Breast epithelium (tissue), 4 donors: ENCODE results near the gene CDON. TPM values are rescaled to one million over a fixed set of nuclear protein-coding genes. Genes with fewer than 3 reads are reported as not detected.
A peak's percentile ranks its signal among the peaks of the same experiment; 100 is the strongest.

ENCODE experiments used
- DNase-seq, 2 donors: peaks; one replicate each; pipeline ENCODE4 v3.0.0-alpha.2; 2019; ENCODE audit warnings: low spot score in 2 of 2
- H3K27ac ChIP-seq, 2 donors: fragments of 200-600 bp; sonication (generic) in 1 of 2; one replicate each; pipeline ENCODE4 v1.5.1; 2016 to 2019; ENCODE audit warnings: mild to moderate bottlenecking in 1 of 2
- H3K27me3 ChIP-seq, 2 donors: fragments of 200-600 bp; sonication (generic) in 1 of 2; one replicate each; pipeline versions ENCODE4 v1.5.1 to v1.6.0; 2017 to 2019; ENCODE audit warnings: control low read depth in 1 of 2, mild to moderate bottlenecking in 1 of 2
- H3K36me3 ChIP-seq: fragments of 200-600 bp; one replicate; pipeline ENCODE4 v1.5.1; 2019
- H3K4me1 ChIP-seq, 2 donors: fragments of 200-600 bp; sonication (generic); one replicate each; pipeline ENCODE4 v1.5.1; 2016 to 2019; ENCODE audit warnings: control low read depth in 1 of 2
- H3K4me3 ChIP-seq, 3 donors: fragments of 200-600 bp; sonication (generic); 1 replicate in 2 of 3; 2 replicates in 1 of 3; pipeline ENCODE4 v1.5.1; 2016 to 2019; ENCODE audit warnings: mild to moderate bottlenecking in 3 of 3, moderate library complexity in 2 of 3
- H3K9me3 ChIP-seq, 2 donors: fragments of 200-600 bp; sonication (generic) in 1 of 2; one replicate each; pipeline ENCODE4 v1.5.1; 2016 to 2019; ENCODE audit warnings: control low read depth in 1 of 2
- CTCF ChIP-seq, 3 donors: fragments of 450-650 bp; IDR thresholded peaks; one replicate each; pipeline ENCODE4 v1.5.1; 2016 to 2017; ENCODE audit warnings: antibody characterized with exemption in 3 of 3, mild to moderate bottlenecking in 3 of 3, moderate library complexity in 3 of 3
- POLR2A ChIP-seq: fragments of 450-650 bp; IDR thresholded peaks from one replicate; pipeline ENCODE4 v1.6.1; 2016; ENCODE audit warnings: antibody characterized with exemption, mild to moderate bottlenecking, moderate library complexity
- POLR2AphosphoS5 ChIP-seq, 3 donors: sonication (generic); formaldehyde crosslinking; IDR thresholded peaks; one replicate each; pipeline ENCODE4 v1.6.1; 2017; ENCODE audit warnings: antibody characterized with exemption in 3 of 3
- intact Hi-C: fragments of 100-400 bp; cut with DNase I; formaldehyde crosslinking; loops from one replicate; pipeline ENCODE4 v1.15.1; 2023; ENCODE audit warnings: low total_unique reads
- total RNA-seq, 3 donors: library from RNA; depleted of rRNA; stranded (reverse); fragments of >200 nt; gene quantifications; one replicate each; pipeline ENCODE4 v1.1.0, GENCODE V29; 2016

CDON gene
- total RNA-seq, 3 donors from 2014 or later: 14.9 to 29.3 (median 26.5) TPM

GRCh38 chr11:125999234-125999880, 63.3 kb downstream of the CDON start:
- no peaks in the 10 kb centered on the region for H3K9me3 ChIP-seq
- no peaks in the 10 kb centered on the region for H3K36me3 ChIP-seq
- intact Hi-C loops: no loop called here
- peak overlapping the region in 1 of 2 donors; percentile 23 for H3K27ac ChIP-seq
- peak in 1 of 3 donors; percentile 61 for TF ChIP-seq POLR2AphosphoS5 (IDR thresholded peaks at IDR 0.05)
- TF ChIP-seq CTCF (IDR thresholded peaks at IDR 0.05): no peak
- no peaks in the 10 kb centered on the region for H3K4me1 ChIP-seq
- DNase-seq: no peak
- no peak overlapping the region for H3K4me3 ChIP-seq
- H3K27me3 ChIP-seq: no peaks in the 10 kb centered on the region

DNA sequence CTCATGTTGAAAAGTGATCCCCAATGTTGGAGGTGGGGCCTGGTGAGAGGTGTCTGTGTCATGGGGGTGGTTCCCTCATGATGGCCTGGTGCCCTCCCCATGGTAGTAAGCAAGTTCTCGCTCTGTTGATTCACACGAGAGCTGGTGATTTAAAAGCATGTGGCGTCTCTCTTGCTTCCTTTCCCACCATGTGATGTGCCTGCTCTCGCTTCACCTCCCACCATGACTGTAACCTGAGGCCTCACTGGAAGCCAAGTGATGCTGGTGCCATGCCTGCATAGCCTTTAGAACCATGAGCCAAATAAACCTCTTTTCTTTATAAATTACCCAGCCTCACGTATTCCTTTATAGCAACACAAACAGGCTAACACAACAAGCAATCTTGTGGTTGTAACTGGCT, 64.4 kb downstream of the CDON start:
- Histone ChIP-seq H3K36me3 (no peaks in the 10 kb centered on the region), H3K4me1 (no peaks in the 10 kb centered on the region), H3K4me3 (no peak overlapping the region), H3K27ac (peak overlapping the region in 1 of 2 donors; percentile 23), H3K9me3 (no peaks in the 10 kb centered on the region), H3K27me3 (no peaks in the 10 kb centered on the region)
- TF ChIP-seq CTCF (IDR thresholded peaks at IDR 0.05): no peak
- TF ChIP-seq POLR2AphosphoS5 (IDR thresholded peaks at IDR 0.05): no peak
- no peak for TF ChIP-seq POLR2A
- intact Hi-C loops: no loop called here
- no peak for DNase-seq

DNA sequence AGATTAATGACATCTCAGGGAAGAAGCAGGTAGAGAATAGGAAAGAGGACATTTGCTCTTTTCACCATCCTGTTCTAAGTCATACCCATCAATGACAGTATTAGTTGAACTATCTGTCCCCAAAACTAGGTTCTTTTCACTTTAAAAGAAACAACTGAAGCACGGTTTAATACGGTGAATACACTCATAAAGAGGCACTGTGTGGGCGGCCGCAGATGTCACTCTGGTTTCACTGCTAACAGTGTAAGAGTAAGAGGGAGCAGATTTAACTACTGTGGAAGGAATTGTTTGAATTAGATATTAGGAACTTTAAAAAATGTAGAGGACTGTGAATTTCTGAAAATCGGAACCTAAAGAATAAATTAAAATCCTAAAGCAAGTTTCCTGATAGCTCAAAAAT, 67.4 kb downstream of the CDON start:
- no peak overlapping the region for H3K4me3 ChIP-seq
- TF ChIP-seq POLR2AphosphoS5 (IDR thresholded peaks at IDR 0.05) (no peak), POLR2A (no peak), CTCF (IDR thresholded peaks at IDR 0.05) (no peak)
- no peaks in the 10 kb centered on the region for H3K9me3 ChIP-seq
- intact Hi-C loops: no loop called here
- H3K27me3 ChIP-seq: no peaks in the 10 kb centered on the region
- no peak for DNase-seq
- no peaks in the 10 kb centered on the region for H3K36me3 ChIP-seq
- H3K4me1 ChIP-seq: no peaks in the 10 kb centered on the region
- H3K27ac ChIP-seq: no peak overlapping the region

DNA sequence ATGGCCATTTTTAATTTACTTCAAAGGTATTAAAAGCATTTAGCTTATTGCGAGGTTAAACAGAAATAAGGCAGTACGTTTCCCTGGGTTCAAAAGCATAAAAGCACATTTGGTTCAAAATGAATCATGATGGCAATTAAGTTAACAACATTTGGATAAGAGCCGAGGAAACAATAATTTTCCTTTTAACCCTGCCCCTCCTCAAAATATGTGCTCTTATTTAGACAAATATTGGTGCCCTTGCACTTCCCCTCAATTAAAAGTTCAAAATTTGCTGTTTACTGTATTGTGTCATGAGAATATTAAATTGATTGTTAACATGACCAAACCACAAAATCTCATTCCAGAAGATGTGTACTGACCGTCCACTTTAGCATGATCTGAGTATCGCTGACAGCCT, 68.2 kb downstream of the CDON start:
- intact Hi-C loops: no loop called here
- no peaks in the 10 kb centered on the region for H3K4me1 ChIP-seq
- H3K4me3 ChIP-seq: no peak overlapping the region
- H3K27me3 ChIP-seq: no peaks in the 10 kb centered on the region
- no peaks in the 10 kb centered on the region for H3K36me3 ChIP-seq
- DNase-seq: no peak
- no peak overlapping the region for H3K27ac ChIP-seq
- no peaks in the 10 kb centered on the region for H3K9me3 ChIP-seq
- TF ChIP-seq POLR2AphosphoS5 (IDR thresholded peaks at IDR 0.05) (no peak), CTCF (IDR thresholded peaks at IDR 0.05) (no peak), POLR2A (no peak)

DNA sequence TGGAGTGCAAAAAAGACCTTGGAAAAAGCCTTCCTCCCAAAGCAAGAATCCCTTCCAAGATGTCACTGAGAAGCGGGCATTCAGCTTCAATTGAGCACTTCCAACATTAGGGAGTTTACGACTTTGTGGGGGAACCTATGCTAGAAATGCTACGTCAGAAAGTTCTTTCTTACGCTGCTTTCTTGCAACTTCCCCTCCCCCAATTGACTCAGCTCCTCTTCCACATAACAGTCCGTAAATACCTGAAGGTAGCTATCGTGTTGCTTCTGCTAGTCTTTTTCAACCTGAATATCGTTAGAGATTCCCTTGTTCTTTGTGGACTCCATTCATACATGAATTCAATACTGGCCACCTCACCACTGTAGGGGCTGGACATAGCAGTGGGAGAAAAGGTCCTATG, 69.8 kb downstream of the CDON start:
- H3K36me3 ChIP-seq: no peaks in the 10 kb centered on the region
- TF ChIP-seq CTCF (IDR thresholded peaks at IDR 0.05) (no peak), POLR2AphosphoS5 (IDR thresholded peaks at IDR 0.05) (no peak), POLR2A (no peak)

More for the DNA sequence above, 69.8 kb downstream of the CDON start:
- no peaks in the 10 kb centered on the region for H3K9me3 ChIP-seq
- H3K4me3 ChIP-seq: no peak overlapping the region
- intact Hi-C loops: no loop called here
- no peaks in the 10 kb centered on the region for H3K4me1 ChIP-seq
- DNase-seq: no peak
- H3K27ac ChIP-seq: no peak overlapping the region
- H3K27me3 ChIP-seq: no peaks in the 10 kb centered on the region
